GOT3 (cell line): ENCODE measurements around the gene PRSS56.

Experiments used
- DNase-seq: peaks from one replicate; lab custom pipeline; 2025; ENCODE audit warnings: mixed read lengths; lab: John Stamatoyannopoulos, UW

The PRSS56 gene

DNA sequence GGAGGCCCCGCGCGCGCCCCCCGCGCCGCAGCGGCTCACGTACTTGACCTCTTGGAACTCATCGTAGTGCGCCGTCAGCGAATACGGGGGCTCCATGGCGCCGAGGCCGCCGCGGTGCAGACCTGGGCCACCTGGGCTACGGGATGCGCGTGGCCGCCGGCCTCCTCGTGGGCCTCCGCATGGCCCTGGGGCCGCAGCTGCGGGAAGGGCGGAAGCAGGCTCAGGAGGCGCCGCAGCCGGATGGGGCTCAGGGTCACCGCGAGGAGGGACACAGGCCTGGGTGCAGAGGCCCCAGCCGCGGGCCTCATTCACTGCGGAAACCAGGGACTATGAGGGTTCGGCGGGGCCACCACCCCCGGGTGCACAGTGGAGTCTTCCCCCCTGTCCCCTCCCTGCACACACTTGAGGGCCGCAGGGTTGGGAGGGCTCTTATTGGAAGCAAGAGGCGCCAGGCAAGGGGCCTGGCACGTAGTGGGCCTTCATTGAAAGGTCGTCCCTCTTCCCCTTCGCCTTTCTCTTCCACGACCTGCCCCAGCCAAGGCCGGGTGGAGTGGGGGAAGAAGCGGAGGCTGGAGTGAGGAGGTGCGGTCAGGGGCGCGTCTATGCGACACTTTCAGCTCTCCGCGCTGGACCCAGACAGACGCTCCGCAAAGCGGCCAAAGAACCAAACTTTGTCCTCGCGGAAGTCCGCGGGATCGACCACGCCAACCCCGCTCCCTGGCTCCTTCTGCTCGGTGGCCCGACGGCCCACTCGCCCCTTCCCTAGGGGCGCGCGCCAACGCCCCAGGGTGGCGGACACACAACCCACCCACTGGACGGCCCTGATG, 33.4 kb upstream of the PRSS56 start:
- no peak for DNase-seq

DNA sequence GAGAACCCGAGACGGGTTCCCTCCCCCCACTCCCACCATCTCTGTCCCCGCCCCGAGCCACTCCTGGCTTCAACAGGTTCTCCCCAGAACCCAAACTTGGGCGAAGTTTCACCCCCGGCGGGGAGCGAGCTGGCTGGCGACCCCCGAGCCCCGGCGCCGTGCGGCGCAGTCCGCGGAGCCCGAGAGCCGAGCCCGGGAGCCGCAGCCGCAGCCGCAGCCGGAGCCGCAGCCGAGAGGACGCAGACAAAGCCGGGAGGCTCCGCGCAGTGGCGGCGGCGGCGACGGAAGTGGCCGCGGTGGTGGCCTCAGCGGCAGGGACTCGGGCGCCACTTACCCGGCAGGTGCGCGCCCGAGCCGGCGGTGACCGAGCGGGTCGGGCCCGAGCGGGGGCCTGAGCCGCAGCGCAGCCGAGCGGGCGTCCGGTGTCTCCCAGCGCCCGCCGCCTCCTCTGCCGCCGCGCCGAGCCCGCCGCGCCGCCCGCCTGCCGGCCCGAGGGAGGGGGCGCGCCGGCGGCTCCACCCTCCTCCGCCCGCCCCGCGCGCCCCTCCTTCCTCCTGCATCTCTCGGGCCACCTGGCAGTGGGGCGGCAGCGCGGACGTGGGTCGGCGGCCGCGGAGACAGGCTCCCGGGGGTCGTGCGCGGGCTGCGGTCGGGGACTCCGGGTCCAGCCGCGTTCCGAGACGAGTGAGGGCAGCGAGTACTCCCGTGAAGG, 32.6 kb upstream of the PRSS56 start, which contains the start of gene ECEL1:
TSS of gene ECEL1 (minus strand) at position 450 of the 712 bp plus-strand sequence. CDS start 1,181 bp downstream, outside the sequence.
- DNase-seq = no peak

DNA sequence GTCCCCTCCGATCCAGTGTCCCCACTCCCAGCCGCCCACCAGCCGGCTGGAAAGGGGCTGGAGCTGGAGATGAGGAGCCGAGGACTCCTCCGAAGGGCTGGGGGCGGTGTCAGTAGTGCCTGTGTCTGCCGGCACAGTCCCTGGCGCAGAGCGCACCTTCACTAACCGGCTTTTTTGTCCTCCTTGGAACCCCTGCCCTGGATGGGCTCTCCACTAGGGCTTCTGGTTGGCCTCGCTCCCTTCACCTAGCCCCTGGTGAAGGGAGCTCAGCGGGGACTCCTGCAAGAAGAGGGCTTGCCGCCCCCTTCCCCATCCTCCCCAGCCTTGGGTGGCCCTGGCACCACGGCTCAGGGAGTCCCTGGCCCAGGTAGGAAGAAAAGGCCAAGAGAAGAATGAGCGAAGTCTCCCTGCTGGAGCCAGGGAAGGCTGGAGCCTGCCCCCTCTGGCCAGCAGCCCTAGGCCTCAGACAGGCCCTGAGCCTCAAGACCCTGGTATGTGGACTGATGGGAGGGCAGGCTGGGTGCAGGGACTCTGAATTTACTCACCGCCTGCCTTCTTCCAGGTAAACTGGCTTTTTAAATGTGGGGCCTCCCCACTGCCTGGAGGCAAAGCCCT, 32.0 kb upstream of the PRSS56 start:
- no peak for DNase-seq

DNA sequence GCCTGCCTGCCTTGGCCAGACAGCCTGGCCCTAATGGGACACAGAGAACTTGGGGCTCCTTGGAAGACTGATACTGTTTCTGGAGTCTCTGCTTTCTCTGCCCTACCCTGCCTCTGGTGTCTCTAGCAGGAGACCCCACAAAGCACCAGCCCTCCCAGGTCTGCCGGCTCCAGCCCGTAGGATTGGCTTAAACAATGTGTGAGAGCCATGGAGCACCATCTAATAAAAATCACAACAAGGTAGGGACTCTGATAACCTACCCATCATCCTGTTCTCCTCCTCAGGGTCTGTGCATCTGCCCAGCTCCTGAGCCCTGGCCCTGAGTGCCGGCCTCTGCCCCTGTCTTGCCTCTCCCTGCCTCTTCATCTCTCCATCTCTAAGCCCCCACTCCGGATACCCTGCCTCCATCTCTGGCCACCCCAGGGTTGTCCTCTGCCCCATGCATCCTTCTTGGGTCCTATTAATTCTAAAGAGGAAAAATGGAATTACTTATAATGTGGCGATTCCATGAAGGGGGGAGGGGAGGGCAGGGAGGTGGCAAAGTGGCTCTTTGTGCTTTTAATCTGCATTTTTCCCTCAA, 31.4 kb upstream of the PRSS56 start:
- no peak for DNase-seq

DNA sequence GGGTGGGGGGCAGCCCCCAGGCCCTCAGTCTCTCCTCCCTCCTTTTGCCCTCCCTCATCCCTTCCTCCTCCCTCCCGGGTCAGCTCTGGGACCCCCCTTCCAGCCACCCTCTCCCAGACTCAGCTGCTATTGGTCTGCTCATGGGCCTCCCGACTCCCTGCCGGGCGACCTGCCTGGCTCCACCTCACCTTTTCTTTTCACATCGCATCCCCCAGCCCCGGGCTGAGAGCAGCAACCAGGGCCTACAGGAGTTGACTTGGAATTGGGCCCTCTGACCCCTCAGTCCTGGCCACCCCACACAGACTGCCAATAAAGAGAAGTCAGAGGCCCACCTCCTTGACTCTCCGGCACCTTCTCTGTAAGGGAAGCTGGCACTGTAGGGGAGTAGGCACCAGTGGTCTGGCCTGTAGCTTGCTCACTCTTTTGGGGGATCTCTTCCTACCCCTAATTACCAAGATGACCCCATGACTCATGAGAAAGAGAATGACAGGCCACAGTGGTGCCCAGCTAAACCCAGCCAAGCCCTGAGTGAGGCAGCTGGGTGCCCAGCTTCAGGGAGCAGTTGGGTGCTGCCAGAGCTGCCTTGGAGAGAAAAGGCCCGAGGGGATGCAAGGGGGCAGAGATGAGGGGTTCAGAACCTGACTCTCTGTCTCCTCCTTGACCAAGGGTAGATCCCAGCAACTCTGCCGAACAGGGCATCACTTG, 30.5 kb upstream of the PRSS56 start:
- DNase-seq = no peak

DNA sequence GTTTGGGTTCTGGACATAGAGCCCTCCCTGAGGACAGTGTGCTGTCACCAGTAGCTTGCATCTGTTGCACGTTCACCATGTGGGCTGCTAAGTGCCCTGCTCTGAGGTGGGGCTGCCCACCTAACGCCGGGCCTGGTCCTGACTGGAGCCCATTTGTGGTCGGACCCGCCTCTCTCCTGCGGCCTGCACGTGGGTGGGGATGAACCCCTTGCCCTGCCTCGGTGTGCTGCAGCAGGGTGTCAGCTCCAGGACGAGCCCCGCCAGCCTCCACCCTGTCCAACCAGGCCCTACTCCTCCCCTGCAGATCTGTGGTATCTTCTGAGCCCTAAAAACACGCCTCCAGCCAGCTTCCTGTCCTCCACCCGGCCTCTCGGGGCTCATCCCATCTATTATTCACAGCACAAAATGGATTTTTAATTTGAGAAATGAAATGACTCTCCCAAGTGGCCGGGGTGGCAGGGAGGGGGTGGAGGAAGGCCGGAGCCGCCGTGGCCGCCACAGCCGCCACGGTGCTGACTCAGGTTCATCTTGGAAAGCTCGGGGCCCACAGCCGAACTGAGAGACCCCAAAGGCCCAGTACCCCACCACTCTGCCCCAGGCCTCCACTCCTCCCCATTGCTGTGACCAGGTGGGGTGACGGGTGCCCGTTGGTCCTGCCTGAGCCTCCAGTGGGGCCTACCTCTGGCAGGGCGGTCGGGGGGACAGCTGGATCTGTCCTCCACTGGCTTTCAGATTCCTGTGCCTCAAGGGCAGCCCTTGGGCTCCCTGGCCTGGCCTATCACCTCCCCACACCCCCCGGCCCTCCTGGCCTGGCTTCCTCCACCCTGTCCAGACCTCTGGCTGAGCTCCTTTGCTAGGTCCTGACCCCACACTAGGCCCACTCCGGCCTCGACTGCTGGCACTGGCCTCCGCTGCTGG, 29.7 kb upstream of the PRSS56 start:
- DNase-seq = no peak

DNA sequence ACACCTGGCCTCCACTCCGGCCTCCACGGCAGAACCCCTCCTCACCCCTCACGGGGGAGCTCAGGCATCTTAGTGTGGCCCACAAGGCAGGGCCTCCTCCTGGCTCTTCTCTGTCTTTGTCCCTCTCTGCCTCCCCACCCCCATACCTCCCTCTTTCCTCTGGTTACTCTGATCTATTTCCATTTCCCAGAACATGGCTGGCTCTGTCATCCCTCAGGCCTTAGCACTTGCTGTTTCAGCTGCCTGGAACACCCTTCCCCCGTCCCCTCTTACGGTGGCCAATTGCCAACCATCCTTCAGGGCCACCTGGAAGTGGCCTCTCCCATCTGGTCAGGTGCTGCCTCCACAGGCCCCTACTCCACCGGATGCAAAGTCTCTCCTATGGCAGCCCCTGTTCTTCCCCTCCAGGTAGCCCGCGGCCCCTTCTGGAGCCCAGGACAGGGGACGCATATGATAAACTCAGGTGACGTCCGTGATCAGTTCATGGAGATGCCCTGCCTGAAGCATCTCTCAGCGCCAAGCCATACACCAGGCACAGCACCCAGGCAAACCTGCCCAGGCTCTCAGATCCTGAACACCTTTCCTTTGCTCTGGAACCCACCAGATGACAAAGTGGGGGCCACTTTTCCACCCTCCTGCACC, 28.9 kb upstream of the PRSS56 start:
- DNase-seq = no peak

DNA sequence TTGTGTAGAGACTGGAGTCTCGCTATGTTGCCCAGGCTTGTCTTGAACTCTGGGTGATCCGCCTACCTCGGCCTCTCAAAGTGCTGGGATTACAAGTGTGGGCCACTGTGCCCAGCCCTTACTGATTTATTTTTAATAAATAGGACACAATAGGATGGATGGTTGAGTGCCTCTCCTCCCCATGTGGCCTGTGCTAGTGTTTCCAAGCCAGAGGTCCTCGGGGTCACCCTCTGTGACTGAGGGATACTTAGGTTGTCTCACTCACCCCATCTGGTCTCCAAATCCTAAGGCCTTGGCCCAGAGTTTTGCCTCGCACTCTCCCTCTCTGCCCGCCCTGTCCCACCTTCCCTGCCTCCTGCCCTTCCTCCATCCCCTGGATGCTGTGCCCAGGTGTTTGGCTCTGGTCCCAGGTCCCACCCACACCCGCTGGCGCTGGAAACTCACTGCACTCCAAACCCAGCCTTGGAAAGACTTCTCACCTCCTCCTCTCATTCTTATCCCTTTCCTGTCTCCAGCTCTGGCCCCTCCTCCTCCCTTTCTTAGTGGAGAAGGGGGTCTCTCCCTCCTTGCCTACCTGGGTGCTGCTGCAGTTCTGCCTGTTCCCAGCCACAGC, 27.8 kb upstream of the PRSS56 start:
- DNase-seq = no peak

DNA sequence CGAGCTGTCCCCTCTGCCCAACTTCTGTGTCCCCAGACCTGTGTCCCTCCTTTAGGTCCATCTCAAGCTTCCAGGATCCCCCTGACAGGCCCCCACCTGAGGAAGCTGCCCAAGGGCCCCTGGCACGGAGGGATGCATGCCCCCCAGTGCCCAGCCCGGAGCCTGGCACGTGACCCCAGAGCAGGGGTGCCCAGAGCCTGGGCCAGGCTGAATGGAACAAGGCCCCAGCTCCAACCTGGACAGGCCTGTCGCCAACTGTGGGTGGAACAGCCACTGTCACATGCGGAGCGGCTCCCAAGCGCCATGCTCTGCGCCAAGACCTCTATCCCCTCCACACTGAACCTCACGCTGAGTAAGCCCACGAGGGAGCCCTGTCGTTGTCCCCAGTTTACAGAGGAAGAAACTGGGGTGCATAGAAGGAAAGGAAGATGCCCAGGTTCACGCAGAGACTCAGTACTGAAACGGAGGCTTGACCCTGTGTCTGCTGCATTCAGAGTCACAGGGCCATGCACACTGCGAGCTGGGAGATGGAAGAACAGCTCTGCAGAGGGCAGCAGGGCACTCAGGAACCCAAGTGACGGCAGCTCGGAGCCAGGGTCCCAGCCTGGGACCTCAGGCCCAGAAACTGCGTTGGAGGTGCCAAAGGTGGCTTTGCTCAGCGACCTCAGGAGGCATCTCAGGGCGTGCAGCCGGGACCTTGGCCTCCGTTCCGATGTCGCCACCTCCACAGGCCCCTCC, 27.1 kb upstream of the PRSS56 start:
- DNase-seq = no peak

DNA sequence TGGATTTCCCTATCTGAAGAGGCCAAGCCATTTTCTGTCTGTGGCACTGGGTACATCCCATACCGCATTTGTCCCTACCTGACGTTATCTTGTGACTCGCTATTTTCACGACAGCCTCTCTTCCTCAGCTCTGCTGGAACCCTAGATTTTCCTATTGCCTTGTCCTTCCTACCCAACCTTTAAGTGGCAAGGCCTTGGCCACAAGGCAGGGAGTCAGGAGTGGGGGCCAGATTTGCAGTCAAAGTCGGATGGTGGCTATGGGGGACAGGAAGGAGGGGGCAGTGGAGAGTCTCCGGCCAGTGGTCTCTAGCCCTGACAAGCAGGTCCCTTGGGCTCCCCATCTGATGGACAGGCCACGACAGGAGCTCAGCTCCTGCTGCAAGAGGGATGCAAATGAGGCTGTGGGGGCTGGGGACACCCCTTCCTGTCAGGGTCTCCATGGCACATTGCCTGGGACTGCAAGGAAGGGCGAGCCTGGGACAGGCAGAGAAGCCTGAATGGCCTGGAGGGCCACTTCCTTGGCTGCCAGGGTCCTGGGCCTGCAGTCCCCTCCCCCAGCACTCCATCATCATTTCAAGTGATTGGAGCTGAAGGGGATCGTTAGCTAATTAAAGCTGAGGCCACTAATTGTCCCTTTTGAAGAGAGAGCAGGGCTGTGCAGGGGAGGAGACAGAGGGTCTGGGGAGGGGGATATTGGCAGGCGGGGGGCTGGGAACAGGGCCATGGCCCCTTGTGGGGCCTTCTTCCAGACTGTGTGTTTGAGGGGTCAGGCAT, 26.3 kb upstream of the PRSS56 start:
- DNase-seq = no peak

DNA sequence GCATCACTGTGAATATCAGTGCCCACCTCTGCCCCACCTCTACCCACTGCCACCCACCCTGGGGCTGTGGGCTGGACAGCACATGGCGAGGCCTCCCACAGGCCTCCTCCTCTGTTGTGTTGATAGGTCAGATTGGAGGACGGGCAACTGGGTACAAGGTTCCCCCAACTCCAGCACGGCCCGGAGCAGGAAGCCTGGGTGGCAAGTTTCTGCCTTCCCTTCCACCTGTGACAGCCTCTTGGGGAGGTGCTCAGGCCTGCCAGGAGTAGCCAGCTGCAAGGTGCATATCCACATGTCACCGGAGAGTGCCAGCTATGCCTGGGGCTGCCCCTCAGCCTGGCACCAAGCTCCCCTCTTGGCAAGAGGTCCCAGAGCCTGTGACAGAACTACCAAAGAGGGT, 25.6 kb upstream of the PRSS56 start:
- no peak for DNase-seq

DNA sequence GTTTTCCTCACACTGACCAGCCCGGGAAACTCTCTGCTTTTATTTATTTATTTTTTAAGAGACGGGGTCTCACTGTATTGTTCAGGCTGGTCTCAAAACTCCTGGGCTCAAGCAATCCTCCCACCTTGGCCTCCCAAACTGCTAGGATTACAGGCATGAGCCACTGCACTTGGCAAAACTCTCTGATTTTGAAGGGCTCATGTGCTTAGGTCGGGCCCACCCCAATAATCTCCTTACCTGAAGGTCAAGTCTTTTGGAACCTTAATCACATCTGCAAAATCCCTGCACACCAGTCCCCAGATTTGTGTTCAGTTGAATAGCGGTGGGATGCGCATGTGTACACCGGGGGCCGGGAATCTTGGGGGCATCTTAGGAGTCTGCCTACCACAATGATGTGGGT, 24.9 kb upstream of the PRSS56 start:
- DNase-seq = no peak

DNA sequence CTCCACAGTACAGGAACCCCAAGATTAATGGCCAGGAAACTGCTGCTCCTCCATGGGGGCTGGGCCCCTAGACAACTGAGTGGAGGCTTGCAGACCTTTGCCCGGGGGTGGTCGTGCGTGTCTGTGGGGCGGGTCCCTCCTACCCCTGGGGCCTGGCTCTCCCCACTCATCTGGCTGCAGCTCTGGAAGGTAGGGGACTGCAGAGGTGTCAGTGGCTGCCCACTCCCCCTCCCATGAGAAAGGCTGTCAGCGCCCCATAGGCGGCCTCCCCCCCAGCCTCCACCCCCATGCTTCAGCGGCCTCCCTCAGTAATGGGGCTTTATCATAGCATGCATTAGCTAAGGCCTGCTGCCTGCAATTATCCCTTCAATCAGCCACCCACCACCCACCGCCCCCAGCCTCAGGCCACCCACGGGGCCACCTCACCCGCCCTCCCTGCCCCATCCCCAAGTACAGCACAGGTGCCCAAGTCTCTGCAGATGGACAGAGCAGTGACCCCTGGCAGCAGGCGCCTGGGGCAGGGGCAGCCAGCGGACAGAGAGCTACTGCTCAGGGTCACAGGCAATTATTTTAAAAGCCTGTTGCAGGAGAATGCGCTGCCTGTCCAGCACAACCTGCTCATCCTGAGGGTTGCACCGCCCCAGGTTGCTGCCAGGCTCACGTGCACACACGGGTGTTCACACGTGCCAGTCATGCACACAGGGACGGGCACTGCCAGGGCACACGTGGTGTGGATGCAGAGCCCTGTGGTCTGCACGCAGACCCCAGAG, 23.5 kb upstream of the PRSS56 start:
- DNase-seq = no peak

DNA sequence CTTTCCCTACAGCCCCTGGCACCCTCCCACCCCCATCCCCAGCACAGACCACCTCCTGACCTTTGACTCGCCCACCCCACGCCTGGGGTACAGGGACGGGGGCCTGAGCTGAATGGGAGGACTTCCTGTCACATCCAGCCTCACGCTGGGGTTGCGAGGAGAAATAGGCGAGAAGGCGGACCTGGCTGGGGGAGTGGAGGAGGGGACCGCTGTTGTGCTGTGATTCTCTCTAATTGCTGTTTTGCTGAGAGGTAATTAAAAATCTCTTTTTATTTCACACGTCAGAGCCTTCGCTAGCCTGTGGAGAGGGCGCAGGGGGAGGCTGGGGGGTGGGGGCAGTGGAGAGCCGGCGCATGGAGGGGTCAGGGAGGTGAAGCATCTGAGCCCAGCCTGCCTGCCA, 22.8 kb upstream of the PRSS56 start:
- DNase-seq = no peak

DNA sequence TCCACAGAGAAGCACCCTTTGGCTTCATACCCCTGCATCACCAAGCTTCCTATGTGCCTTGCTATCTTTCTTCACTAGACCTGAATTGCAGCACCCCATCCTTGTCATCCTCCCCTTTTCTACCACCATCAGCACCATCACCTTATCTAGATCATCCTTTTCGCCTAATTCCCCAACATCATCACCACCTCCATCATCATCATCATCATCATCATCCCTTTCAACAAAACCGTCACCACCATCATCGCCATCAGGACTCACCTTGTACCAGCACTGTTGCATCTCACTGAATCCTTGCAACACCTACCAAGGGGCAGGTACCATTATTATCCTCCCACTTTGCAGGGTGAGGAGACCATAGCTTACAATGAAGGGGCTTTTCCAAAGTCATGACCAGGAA, 21.7 kb upstream of the PRSS56 start:
- no peak for DNase-seq

DNA sequence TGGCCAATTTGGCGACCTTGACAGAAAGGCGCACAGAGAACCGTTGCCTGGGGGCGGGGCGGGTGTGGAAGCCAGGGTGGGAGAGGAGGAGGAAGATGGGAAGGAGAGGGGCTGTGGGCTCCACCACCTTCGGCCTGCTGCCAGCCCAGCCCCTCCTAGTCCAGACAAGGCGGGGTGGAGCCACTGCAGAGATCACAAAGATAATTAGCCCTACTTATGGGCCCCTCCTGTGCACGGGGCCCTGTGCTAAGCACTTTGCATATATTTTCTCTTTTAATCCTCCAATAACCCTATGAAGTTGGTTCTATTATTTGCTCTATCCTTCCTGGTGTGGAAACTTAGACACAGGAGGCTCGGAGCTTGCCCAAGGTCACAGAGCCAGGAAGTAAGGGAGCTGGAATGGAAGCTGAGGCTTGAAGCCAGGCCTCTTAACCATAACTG, 18.8 kb upstream of the PRSS56 start:
- DNase-seq = no peak

DNA sequence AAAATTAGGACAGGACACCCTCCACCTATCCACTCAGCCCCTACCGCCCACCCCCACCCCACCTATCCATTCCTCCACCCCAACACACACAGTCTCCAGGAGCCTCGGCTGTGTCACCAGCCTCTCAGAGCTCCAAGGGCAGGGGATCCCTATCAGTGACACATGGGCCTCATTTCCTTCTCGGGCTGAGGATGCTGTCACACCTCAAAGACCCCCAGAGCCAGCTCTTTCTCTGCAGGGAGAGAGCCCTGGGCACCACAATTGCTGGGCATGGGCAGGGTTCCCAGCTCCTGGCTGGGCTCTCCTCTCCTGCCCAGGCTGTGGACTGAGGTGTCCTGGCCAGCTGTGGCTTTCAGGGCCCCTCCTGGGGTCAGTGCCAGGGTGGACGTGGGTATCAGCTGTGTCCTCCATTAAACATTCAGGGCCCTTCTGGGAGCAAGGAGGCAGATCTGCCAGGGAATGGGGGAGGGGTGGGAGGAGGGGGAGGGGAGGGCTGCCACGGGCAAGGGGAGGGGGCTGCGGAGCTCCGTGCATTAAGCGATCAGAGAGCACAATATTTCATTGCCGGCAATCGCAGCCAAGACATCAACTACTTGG, 18.3 kb upstream of the PRSS56 start:
- no peak for DNase-seq
